SH-SY5Y (cell line): Measurements from ENCODE around the gene HSD3B7.

ENCODE experiments used
- GATA2 ChIP-seq: IDR thresholded peaks from 2 replicates; pipeline ENCODE4 v1.6.1; 2011; ENCODE audit warnings: mild to moderate bottlenecking, low read depth, low read length
- GATA3 ChIP-seq: IDR thresholded peaks from 2 replicates; pipeline ENCODE4 v1.6.1; 2011; ENCODE audit warnings: low read depth, mild to moderate bottlenecking, low read length, moderate library complexity

GRCh38 chr16:31001507-31002249 is 16.7 kb downstream of the HSD3B7 start:
- no peak for TF ChIP-seq GATA3
- no peak for TF ChIP-seq GATA2
